SK-N-SH (cell line): ENCODE measurements around the gene FCRL6.

Experiments used
- CTCF ChIP-seq: fragments of 200-600 bp; sonication (generic); IDR thresholded peaks from 2 replicates; pipeline ENCODE4 v1.6.1; 2017; ENCODE audit warnings: antibody characterized with exemption, mild to moderate bottlenecking, moderate library complexity
- EP300 ChIP-seq, 2 experiments: IDR thresholded peaks; 2 replicates each; pipeline versions ENCODE4 v1.4.0 to v1.6.1; 2012; ENCODE audit warnings: borderline replicate concordance in 1 of 2, low read depth in 1 of 2, low read length in 1 of 2
- EZH2phosphoT487 ChIP-seq: fragments of 200-600 bp; sonication (generic); IDR thresholded peaks from 2 replicates; pipeline ENCODE4 v1.6.1; 2017; ENCODE audit warnings: low read depth, mixed run types, mild to moderate bottlenecking, antibody characterized with exemption, moderate library complexity, borderline replicate concordance
- FOXJ3 ChIP-seq: sonication (generic); formaldehyde crosslinking; IDR thresholded peaks from 2 replicates; pipeline ENCODE4 v1.5.1; 2020; ENCODE audit warnings: mild to moderate bottlenecking, missing genetic modification reagents
- MAX ChIP-seq: IDR thresholded peaks from 2 replicates; pipeline ENCODE4 v1.4.0; 2012; ENCODE audit warnings: low read depth
- NRF1 ChIP-seq: IDR thresholded peaks from 2 replicates; pipeline ENCODE4 v1.6.1; 2012; ENCODE audit warnings: low read depth, mild to moderate bottlenecking, low read length
- POLR2AphosphoS5 ChIP-seq: IDR thresholded peaks from 2 replicates; pipeline ENCODE4 v1.6.1; 2012; ENCODE audit warnings: low read depth, low read length
- RCOR1 ChIP-seq: fragments of 150-350 bp; IDR thresholded peaks from 2 replicates; pipeline ENCODE4 v1.6.1; 2017; ENCODE audit warnings: antibody characterized with exemption, low read length
- REST ChIP-seq: IDR thresholded peaks from 2 replicates; pipeline ENCODE4 v1.6.1; 2012; ENCODE audit warnings: mild to moderate bottlenecking, low read depth, low read length, moderate library complexity
- SIN3A ChIP-seq: IDR thresholded peaks from 2 replicates; pipeline ENCODE4 v1.6.1; 2012; ENCODE audit warnings: low read depth, mild to moderate bottlenecking, low read length, moderate library complexity, borderline replicate concordance
- SMC3 ChIP-seq: IDR thresholded peaks from 2 replicates; pipeline ENCODE4 v1.6.1; 2012; ENCODE audit warnings: low read depth, low read length, improper control_type of control experiment

GRCh38 chr1:159864262-159864661 lies 62.1 kb downstream of the FCRL6 start:
- no peak for TF ChIP-seq EP300 (IDR thresholded peaks at IDR 0.05; ENCODE audit: borderline replicate concordance in 1 of 2, low read depth in 1 of 2, low read length in 1 of 2)
- TF ChIP-seq SIN3A: no peak
- no peak for TF ChIP-seq MAX
- no peak for TF ChIP-seq POLR2AphosphoS5
- TF ChIP-seq RCOR1: no peak
- TF ChIP-seq CTCF: no peak
- TF ChIP-seq FOXJ3 (CRISPR knock-in tag): no peak
- TF ChIP-seq EZH2phosphoT487: no peak
- TF ChIP-seq SMC3: no peak
- no peak for TF ChIP-seq REST
- no peak for TF ChIP-seq NRF1
